TTC549 (cell line): ENCODE results near the gene ACSM6.

Experiments
- FAIRE-seq: peaks from 2 replicates; lab custom pipeline; 2012; peaks lifted over from hg19 to GRCh38; lab: Jason Lieb, UNC

ACSM6 gene

DNA sequence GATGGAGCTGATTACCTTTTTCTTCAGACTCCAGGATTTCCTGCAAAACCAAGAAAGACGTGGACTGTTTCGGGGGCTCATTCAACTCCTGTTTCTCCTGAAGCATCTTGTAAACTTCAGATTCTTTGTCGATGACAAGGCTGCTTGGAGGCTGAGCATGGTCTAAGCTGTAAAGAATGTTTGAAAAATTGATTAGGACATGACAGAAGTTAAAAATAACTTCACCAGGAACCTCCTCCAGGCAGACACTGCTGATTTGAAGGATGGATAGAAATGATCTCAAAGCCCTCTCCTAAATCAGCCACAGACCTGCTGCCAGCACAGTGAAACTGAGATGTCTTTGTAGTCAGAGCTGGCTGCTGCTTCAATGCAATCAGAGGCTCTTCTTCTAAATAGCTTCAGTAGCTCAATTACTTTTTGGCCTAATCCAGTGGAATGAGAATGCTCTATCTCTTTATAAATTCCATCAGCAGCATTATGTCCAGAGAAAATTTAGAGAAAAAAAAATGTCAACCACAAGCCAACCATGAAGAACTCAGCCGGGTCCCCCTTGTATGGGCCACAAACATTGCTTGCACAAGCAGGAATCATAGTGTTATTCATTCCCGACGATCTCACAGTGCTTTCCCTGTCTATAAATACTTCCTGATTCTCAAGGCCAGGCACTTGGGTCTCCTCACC is 53.3 kb downstream of the ACSM6 start:
- no peak for FAIRE-seq

DNA sequence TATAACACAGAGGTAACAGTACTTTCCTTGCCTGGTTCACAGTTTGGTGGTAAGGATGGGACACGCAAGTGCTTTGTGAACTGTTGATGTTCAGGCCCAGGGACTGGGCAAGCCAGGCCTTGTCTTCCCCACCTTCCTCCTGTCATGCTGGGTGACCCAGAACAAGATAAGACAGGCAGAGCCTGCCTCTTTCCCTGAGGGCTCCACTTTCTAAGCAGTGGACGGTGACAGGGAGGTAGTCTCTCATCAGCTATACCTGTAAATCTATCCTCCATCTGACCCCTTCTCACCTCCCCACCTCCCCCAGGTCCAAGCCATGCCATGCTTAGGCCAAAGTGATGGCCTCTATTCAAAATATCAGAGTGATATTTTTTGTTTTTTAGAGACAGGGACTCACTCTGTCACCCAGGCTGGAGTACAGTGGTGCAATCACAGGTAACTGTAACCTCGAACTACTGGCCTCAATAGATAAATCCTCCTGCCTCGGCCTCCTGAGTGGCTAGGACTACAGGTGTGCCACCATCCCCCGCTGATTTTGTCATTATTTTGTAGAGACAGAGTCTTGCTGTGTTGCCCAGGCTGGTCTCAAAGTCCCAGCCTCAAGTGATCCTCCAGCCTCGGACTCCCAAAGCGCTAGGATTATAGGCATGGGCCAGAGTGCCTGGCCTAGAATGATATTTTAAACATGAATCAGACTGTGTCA is 54.0 kb downstream of the ACSM6 start:
- FAIRE-seq = no peak

DNA sequence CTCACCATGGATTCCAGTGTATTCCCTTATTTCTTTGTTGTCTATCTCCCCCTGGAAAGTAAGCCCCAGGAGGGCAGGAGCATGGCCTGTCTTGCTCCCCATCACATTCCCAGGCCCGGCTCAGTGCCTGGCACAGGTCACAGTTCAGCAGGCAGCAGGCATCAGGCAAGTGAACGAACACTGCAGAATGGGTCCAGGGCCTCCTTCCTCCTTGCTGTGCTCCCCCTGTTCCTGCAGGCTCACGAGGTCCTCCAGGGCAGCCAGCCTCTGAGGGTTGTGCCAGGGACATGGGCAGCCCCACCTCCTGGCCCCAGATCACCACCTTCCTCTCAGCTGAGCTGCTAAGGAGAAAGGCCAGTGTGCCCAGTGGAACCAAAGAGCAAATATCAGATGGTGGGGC is 55.0 kb downstream of the ACSM6 start:
- FAIRE-seq = no peak

DNA sequence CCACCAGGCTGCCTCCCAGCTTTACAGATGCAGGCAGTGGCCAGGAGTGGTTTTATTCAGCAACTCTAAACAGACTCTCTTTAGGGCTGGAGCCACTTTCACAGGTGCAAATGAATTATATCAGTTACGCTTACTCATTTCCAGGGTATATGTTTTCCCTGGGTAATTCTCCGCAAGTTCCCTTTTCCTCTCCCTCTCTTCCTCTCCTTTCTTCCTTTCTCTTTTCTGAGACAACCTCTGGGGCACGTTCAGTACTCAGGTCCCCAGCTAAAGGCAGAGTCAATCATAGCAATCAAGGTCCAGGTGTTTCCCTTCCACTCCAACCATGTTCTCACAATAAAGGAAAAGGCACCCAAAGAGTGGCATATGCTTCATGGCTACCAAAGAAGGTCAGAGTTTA is 55.4 kb downstream of the ACSM6 start:
- FAIRE-seq = no peak

DNA sequence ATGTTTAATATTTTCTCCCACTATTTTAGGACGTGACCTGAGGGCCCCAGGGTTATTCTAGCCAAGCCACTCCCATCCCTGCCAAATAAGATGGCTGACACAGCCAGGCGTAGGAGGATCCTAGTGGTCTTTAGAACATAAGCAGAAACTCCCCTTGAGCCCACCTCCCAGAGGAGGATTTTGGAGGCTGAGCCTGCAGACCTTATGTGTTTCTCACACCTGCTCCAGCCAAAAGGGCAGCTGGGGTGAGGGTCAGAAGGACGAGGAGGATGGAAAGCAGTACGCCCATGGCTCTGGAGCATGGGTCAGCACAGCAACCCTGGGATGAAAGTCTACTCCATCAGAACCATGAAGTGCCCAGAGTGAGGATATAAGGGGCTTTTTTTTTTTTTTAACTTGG is 56.8 kb downstream of the ACSM6 start:
- FAIRE-seq = no peak

DNA sequence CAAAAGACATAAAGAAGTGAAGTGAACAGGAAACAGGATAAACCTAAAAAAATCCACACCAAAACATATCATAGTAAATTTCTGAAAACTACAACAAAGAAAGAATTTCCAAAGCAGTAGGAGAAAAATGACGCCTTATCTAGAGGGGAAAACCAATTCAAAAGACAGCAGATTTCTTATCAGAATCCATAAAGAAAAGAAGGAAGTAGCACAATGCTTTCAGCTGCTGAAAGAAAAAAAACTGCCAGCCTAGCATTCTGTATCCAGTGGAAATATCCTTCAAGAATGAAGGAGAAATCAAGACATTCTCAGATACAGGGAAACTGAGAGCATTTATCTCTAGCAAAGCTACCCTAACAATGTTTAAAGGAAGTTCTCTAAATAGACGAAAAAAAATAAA is 59.0 kb downstream of the ACSM6 start:
- FAIRE-seq = no peak

DNA sequence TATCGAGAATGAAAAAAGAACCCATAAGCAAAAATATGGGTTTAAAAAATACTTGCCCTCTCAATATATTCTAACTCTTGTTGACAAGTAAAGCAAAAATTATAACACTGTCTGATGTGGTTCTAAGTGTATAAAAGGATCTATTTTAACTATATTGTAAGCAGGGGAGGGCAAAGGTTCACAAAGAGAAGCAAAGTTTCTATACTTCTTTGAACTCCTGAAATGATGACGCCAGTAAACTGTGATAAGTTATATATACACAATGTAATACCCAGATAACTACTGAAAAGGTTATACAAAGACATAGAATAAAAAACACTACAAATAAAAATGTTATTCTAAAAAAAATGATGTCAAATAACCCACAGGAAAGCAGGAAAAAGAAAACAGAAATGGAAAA is 59.6 kb downstream of the ACSM6 start:
- no peak for FAIRE-seq

DNA sequence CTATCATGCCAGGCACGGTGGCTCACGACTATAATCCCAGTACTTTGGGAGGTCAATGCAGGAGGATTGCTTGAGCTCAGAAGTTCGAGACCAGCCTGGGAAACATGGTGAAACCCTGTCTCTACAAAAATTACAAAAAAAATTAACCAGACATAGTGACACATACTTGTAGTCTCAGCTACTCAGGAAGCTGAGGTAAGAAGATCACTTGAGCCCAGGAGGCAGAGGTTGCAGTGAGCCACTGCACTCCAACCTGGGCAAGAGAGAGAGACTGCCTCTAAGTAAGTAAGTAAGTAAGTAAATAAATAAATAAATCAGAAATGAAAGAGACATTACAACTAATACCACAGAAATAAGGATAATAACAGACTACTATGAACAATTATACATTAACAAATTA is 60.6 kb downstream of the ACSM6 start:
- no peak for FAIRE-seq

DNA sequence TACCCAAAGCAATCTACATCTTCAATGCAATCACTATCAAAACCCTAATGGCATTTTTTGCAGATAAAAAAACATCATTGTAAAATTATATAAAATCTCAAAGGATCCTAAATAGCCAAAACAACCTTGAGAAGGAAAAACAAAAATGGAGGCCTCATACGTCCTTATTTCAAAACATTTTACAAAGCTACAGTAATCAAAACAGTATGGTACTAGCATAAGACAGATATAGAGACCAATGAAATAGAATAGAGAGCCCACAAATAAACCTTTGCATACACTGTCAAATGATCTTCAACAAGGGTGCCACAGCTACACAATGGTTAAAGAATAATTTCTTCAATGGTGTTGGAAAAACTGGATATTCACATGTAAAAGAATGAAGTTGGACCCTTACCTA is 62.2 kb downstream of the ACSM6 start:
- FAIRE-seq = no peak

DNA sequence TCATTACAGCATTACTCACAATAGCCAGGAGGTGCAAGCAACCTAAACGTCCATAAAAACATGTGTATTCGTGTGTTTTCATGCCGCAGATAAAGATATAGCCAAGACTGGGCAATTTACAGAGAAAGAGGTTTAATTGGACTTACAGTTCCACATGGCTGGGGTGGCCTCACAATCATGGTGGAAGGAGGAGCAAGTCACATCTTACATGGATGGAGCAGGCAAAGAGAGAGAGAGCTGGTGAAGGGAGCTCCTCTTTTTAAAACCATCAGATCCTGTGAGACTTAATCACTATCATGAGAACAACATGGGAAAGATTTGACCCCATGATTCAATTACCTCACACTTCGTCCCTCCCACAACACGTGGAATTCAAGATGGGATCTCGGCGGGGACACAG is 63.8 kb downstream of the ACSM6 start:
- no peak for FAIRE-seq

DNA sequence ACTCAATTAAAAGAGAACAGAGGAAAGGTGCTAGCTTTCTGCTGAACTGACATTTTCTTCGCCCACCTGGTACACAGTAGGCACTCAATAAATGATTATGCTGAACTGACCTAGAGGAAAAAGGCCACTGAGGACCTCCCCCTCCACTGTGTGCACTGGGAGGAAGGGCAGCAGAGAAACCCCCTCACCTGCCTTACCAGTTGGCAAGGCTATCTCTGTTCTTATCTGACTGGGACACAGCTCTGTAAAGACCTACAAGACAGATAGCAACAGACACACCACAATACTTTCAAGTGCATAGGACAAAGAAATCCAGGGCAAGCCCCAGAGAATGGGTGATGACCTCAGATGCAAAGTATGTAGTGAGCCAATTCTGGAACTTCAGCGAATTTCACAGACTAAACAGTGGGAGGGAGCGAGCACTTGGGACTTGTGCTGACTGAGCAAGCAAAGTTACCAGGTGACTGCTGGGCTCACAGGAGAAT is 66.4 kb downstream of the ACSM6 start:
- FAIRE-seq = no peak

DNA sequence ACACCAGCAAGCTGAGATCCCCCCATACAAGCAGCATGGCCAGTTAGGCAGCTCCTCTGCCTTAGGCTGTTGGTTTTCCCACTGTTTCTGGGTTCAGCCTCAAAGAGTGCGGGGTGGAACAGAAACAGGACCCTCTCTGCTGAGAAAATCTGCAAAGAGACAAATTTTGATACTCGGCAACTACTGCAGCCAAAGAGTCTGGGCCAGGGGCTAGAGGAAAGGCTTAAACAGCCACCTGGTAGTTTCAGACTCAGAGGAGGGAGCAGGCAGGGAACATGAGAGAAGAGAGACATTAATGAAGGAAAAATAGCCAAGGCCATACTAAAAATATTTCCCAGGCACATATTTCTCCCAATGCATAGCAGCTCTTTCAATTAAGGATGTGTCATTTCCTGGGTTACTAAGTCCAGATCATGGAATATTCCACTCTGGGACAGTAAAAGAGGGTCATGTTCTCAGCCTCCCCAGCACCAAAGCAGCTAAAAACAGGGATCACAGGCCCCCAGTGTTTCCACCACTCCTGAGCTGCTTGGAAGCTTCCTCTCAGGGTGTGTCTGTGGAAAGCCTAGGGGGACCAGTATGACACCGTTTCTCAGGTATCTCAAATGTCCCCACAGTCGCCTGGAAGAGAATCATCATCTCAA is 67.0 kb downstream of the ACSM6 start:
- FAIRE-seq = no peak

DNA sequence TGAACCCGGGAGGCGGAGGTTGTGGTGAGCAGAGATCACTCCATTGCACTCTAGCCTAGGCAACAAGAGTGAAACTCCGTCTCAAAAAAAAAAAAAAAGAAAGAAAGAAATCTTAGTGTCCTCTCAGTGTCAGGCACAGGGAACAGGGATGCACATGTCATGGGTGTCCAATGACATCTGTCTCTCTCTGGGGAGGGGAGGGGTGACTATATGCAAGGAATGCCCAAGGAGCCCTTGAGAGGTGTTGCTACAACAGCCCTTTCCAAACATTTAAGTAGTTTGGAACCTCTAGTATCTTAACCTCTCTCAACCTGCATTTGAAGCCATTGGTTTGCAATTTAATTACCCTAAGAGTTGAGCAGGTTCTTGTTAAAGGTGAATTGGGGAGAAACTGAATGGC is 67.9 kb downstream of the ACSM6 start:
- no peak for FAIRE-seq

DNA sequence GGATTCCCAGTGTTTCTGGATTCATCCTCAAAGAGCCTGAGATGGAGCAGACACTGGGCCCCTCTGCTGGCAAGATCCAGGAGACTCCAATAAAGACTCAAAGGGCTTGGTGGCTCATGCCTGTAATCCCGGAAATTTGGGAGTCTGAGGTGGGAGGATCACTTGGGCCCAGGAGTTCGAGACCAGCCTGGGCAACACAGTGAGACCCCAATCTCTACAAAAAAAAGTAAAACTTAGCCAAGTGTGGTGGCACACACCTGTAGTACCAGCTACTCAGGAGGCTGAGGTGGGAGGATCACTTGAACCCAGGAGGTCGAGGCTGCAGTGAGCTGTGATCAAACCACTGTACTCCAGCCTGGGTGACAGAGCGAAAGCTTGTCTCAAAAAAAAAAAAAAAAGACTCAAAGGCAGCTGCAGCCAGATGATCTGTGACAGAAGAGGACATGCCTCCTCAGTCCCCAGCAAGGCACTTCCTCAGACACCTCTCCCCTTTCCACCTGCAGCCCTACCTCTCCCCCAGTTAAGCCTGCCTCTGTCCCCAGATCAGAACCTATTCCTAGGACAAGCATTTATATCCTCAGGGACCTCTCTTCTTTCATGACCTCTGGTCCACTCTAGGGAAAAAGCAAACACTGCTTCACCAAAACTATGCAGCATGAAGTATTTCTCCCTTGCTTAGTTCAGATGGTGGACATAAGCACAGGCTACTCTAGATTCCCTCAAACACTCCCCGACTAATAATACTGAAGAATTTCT is 68.9 kb downstream of the ACSM6 start:
- no peak for FAIRE-seq

DNA sequence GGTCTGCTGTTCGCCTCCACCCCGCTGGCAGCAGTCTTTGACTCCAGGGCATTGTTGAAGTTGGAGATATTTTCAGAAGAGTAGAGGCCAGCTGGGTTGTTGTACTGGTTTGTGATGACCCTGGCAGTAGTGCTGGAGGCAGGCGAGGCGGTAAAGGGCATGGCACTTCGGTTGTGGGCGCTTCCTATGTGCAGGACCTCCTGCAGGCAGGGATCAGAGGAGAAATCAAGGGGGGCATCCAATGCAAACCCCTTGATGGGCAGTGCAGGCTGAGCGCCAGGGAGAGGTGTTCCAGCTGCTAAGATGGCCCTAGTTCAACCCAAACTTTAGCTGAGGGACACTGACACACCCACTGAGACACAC is 69.8 kb downstream of the ACSM6 start:
- no peak for FAIRE-seq

DNA sequence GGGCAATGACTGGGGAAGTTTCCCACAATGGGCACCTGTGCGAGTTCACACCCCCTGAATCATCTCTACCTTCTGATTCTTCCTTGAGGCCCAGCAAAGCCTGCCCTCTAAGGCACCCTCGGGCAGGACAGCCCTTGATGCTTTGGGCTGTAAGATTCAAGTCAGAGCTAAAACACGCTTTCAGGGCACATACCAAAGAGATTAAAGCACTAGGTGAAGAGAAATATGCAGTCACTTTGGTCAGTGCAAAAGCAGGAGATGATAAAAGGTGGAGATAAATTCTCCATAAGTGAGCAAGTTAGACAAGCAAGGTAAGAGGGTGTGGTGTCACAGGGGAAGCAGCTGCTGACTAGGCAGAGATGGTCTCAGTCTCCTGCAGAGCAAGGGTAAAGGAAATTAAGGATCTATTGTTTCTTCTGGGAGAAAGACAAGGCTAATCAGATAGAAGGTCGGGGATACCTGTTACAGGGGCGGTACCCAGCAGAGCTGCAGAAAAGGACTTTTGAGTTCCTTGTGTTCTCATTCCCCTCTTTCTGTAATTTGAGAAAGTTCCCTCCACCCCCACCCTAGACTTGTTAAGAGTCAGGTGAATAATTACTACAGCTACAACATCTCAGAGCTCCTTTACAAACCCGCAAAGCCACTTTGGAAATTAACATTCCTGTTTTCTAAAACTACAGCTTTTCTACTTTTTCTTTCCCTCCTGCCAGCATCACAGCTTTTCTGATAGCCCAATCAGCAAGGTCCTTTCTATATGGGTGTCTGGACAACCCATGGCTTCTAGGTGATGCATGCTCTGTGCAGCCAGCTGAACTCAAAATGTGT is 70.4 kb downstream of the ACSM6 start:
- FAIRE-seq = no peak

DNA sequence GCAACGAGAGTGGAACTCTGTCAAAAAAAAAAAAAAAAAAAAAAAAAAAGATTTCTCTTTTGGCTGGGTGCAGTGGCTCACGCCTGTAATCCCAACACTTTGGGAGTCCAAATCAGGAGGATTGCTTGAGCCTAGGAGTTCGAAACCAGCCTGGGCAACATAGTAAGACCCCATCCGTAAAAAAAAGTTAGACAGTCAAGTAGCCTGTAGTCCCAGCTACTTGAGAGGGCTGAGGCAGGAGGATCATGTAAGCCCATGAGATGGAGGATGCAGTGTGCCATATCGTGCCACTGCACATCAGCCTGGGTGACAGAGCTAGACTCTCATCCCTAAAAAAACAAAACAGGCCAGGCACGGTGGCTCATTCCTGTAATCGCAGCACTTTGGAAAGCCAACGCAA is 71.5 kb downstream of the ACSM6 start:
- FAIRE-seq = no peak

DNA sequence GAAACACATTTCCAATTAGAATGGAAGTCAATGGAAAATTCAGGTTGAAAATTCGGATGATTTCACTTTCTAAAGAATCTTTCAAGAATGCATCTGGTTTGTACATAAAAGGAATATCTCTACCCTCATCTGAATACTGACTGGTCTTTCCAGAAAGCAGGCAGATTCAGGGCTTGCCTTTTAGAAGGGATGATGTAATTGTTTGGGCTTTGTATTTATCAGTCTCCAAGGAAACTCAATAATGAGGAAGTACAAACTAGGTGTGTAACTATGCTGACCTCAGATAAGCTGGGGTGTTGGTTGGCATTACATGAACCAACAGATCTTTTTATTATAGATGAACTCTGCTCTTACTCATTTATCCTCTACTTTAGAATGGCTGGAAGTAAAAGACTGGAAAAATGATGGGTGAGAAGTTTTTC is 72.6 kb downstream of the ACSM6 start:
- no peak for FAIRE-seq

DNA sequence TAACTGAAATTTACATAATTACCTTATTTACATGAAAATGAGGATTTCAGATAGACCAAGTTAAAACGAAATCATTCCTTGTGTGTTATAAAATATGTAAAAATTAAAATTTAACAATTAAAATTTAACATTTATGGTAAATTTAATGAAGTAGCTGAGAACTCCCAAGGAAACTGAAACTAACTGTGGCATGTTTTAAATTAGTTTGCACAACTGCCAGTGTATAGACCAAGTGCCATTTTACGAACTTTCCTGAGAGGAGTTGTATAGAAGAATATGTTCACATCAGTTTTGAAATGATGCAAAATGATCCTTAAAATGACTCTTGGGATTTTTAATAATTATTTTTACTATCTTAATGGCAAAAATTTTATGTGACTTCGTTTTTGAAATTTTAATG is 73.2 kb downstream of the ACSM6 start:
- FAIRE-seq = no peak

DNA sequence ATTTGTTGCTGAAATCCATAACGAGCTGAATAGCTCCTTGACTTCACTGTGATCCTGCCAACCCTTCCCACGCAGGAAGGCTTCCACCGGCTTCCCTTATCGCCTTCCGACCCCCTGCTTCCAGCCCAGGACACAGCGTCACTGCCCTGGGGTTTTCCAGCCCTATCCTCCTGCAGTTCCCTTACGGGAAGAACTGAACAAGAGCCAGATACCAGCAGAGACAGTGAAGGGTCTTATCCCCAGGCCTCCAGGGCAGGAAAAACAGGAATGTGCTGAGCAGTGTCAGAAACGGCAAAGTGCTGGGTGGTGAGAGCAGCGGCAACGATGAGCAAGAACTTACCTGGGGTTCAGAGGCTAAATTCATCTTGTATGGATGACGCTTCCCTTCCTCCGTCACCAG is 74.4 kb downstream of the ACSM6 start:
- no peak for FAIRE-seq

DNA sequence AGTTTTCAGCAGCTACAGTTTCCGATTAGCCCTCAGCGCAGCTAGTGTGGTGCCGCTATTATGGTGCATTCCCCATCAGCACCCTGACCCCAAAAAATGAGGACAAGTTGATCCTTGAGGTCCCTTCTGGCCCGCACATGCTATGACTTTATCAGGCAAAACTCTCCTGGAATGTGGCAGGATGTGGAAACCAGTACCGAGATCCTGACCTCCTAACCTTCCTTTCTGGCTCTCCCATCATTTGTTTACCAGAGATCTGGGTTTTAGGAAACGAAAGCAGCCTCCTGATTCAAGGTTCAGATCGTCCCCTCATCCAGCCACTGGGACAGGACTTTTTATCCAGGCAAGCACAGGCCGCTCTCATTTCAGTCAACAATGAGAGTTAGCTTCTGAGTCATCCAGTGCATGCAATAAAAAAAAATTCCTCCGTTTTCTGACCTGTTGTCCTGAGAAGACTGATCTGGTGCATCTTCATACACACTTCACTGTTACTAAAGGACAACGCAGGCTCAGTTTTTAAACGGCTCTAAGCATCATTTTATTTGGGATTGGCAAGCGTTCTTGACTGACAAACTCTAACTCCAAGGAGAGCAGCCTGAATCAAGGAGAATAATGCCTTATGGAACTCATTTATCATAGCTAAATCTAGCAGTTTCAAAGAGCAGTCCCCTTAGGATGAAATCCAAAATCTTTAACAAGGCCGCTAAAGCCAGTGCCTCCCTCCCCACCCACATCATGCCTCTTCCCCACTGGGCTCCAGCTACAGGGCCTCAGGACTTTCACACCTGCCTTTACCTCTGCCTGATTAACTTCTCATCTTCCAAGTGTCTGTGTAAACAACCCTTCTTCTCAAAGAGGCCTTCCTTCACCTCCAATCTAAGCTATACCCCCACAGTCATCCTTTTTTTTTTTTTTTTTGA is 79.6 kb downstream of the ACSM6 start:
- no peak for FAIRE-seq
